ENCODE measurements around the gene DUS4L. TPM values are rescaled to one million over a fixed set of nuclear protein-coding genes. Genes with fewer than 3 reads are reported as not detected.

DUS4L gene
- total RNA-seq, 1 donor from 2014 or later, result 9.2 TPM

DNA sequence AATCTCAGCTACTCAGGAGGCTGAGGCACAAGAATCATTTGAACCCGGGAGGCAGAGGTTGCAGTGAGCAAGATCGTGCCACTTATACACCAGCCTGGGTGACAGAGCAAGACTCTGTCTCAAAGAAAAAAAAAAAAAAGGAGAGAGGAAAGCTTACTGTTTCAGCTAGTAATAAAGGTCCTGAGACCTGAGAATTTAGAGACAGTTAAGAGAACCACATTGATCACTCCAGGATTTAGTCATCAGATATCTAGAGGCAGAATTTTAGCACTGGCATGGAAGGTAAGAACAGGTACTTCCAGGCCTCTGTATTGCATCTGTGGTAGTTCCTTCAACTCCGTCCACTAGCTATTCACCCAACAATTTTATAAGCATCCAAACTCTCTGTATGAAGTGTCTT lies 7.9 kb upstream of the DUS4L start:
- no peak for FAIRE-seq
- Histone ChIP-seq H3K27me3 (ENCODE audit: control insufficient read depth, insufficient read depth, low read length) (no peaks in the 10 kb centered on the region), H3K4me3 (ENCODE audit: low read depth, low read length) (no peak overlapping the region), H3K36me3 (ENCODE audit: control insufficient read depth, insufficient read depth, low read length) (peaks cover 3% of the 10 kb centered on the region)
- TF ChIP-seq, protein P1, sequence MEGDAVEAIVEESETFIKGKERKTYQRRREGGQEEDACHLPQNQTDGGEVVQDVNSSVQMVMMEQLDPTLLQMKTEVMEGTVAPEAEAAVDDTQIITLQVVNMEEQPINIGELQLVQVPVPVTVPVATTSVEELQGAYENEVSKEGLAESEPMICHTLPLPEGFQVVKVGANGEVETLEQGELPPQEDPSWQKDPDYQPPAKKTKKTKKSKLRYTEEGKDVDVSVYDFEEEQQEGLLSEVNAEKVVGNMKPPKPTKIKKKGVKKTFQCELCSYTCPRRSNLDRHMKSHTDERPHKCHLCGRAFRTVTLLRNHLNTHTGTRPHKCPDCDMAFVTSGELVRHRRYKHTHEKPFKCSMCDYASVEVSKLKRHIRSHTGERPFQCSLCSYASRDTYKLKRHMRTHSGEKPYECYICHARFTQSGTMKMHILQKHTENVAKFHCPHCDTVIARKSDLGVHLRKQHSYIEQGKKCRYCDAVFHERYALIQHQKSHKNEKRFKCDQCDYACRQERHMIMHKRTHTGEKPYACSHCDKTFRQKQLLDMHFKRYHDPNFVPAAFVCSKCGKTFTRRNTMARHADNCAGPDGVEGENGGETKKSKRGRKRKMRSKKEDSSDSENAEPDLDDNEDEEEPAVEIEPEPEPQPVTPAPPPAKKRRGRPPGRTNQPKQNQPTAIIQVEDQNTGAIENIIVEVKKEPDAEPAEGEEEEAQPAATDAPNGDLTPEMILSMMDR (IDR thresholded peaks at IDR 0.05; ENCODE audit: insufficient read depth, low read length, severe bottlenecking), result no peak
- DNase-seq (ENCODE audit: low read depth), result no peak

DNA sequence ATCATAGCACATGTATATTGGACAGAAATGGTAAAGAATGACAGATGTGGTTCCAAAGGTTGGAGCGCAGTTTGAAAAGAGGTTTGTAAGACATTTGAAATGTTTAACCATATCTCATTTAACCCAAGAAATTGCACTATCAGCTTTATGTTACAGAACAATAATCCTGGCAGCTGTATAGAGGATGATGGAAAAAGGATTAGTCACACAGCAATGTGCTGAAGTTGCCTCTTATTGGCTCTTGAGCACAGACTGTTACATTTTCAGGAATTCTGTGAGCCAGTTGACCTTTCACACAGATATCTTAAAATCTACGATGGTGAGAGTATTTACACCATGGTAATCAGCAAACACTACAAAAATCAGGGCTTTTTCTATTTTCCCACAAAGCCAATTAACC lies 3.9 kb upstream of the DUS4L start:
- peak; percentile 74 for DNase-seq (ENCODE audit: low read depth)
- TF ChIP-seq, protein P1 (IDR thresholded peaks at IDR 0.05; ENCODE audit: insufficient read depth, low read length, severe bottlenecking), result no peak
- FAIRE-seq, result no peak
- Histone ChIP-seq H3K4me3 (ENCODE audit: low read depth, low read length) (no peak overlapping the region), H3K36me3 (ENCODE audit: control insufficient read depth, insufficient read depth, low read length) (peaks cover under 1% of the 10 kb centered on the region), H3K27me3 (ENCODE audit: control insufficient read depth, insufficient read depth, low read length) (no peaks in the 10 kb centered on the region)

DNA sequence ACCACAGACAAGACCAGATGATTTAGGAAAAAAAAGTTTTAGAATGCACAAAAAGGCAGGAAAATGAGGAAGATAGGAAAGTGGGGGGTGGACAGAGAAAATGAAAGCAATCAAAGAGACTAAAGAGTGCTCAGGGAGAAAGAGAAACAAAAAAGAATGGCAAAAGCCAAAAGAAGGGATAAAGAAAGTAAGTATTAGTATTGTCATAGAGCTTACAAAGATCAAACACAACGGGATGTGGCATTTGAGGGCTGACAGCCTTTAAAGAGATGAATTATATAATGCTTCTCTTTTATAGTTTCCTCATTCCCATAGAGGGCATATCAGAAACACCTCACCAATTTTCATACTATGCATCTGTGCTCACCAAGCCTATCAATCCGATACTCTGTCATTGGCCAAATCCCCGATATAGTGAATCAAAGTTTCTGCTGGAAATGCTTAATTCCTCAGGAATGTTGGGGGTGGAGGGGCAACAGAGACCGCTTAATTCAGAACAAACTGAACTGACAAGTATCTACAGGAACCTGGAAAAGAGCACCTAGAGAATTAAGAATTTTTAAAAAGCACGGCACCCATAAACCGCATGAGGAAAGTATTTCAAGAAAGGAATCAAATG lies 2.8 kb upstream of the DUS4L start:
- FAIRE-seq, result no peak
- H3K4me3 ChIP-seq (ENCODE audit: low read depth, low read length), result no peak overlapping the region

DNA sequence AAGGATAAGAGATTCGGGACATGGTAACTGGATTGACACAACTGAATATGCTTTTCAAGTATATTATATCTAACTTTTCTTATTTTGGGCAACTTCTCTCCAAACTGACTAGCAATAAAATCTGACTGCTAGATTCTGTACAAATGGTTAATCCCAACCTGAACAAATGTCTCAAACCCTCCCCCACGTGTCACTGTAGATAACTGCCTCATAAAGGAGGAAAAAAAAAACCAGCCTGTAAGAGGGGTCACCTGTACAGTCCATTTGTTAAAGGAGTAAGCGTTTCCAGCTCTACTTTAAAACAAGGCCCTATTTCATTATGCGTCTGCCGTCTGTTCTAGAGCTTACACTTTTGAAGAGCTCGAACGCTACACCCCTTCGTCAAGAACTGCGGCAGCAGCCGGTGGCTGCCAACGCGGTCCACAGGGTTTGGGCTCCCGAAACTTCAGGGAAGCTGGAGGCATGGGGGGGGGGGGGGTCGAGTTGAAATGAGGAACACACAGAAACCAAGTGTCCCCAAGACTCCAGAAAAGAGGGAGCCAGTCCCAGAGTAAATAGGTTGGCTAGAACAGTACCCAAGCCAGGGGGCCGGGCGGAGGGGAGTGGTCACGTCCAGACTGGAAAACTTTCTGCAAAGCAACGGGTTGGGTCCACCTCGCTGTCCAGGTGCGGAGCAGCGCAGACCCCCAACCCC lies 543 bp upstream of the DUS4L start:
- H3K36me3 ChIP-seq (ENCODE audit: control insufficient read depth, insufficient read depth, low read length), result no peaks in the 10 kb centered on the region
- TF ChIP-seq, protein P1 (IDR thresholded peaks at IDR 0.05; ENCODE audit: insufficient read depth, low read length, severe bottlenecking), result no peak
- DNase-seq (ENCODE audit: low read depth) (peak; percentile 21), FAIRE-seq (no peak)
- peak overlapping the region; percentile 81 for H3K4me3 ChIP-seq (ENCODE audit: low read depth, low read length)
- no peaks in the 10 kb centered on the region for H3K27me3 ChIP-seq (ENCODE audit: control insufficient read depth, insufficient read depth, low read length)

More for the DNA sequence above, 2.8 kb upstream of the DUS4L start:
- Histone ChIP-seq H3K27me3 (ENCODE audit: control insufficient read depth, insufficient read depth, low read length) (no peaks in the 10 kb centered on the region), H3K36me3 (ENCODE audit: control insufficient read depth, insufficient read depth, low read length) (no peaks in the 10 kb centered on the region)
- DNase-seq (ENCODE audit: low read depth), result peak; percentile 84
- TF ChIP-seq, protein P1 (IDR thresholded peaks at IDR 0.05; ENCODE audit: insufficient read depth, low read length, severe bottlenecking), result no peak

DNA sequence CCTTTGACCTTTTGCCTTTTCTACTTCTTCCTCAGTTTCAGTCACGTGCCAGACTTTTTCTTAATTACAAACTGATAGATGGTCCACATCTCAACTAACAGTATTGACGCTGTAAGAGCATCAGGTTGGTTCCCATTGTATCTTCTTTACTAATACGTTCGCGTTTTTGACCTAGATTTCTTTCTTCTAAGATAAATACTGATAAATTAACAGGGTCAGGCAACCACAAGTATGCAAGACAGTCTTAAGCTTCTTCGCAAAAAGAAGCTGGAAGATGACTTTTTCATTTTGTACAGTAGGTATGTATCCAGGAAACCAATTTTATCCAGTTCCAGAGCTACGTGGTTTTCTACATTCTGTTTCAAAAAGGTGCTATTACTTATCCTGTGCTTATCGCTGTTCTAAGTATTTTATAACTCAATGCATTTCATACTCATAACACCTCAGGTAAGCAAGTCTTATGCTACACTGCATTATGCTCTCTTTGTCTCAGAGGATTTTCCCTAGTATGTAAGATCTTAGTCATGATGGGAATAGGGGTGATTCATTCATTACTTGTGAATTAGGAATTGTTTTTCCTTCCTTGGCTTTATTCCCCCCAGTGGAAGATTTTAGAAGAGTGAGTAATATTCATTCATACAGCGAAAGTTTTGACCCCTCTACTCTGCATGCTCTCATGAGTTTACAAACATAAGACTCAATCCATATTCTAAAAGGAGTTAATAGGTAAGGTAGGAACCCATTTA lies 955 bp downstream of the DUS4L start:
- FAIRE-seq, result no peak
- Histone ChIP-seq H3K4me3 (ENCODE audit: low read depth, low read length) (peak overlapping the region; percentile 81), H3K36me3 (ENCODE audit: control insufficient read depth, insufficient read depth, low read length) (no peaks in the 10 kb centered on the region), H3K27me3 (ENCODE audit: control insufficient read depth, insufficient read depth, low read length) (no peaks in the 10 kb centered on the region)
- peak; percentile 97 for DNase-seq (ENCODE audit: low read depth)
- TF ChIP-seq, protein P1 (IDR thresholded peaks at IDR 0.05; ENCODE audit: insufficient read depth, low read length, severe bottlenecking), result no peak

Measured in bronchial epithelial cell (primary cell).